Mucosa of descending colon (tissue), 3 donors: ENCODE data around the gene C19orf85. TPM values are rescaled to one million over a fixed set of nuclear protein-coding genes. Genes with fewer than 3 reads are reported as not detected.

ENCODE experiments used
- ATAC-seq: fragments of 200-7000 bp; cut with Tn5 transposase; one replicate; pipeline ENCODE4 v1.9.1; 2020; ENCODE audit warnings: mild to moderate bottlenecking, moderate library complexity
- DNase-seq, 3 donors: peaks; one replicate each; pipeline ENCODE4 v3.0.0-alpha.2; 2020
- H3K36me3 ChIP-seq: fragments of 200-600 bp; one replicate; pipeline ENCODE4 v1.8.0; 2021; ENCODE audit warnings: low read depth, mild to moderate bottlenecking
- H3K4me1 ChIP-seq: fragments of 200-600 bp; one replicate; pipeline ENCODE4 v1.8.0; 2021; ENCODE audit warnings: low read depth, mild to moderate bottlenecking
- H3K4me3 ChIP-seq: fragments of 200-600 bp; one replicate; pipeline ENCODE4 v1.8.0; 2021; ENCODE audit warnings: mild to moderate bottlenecking
- H3K9me3 ChIP-seq: fragments of 200-600 bp; one replicate; pipeline ENCODE4 v1.8.0; 2021; ENCODE audit warnings: mild to moderate bottlenecking
- CTCF ChIP-seq: fragments of 200-600 bp; IDR thresholded peaks from one replicate; pipeline ENCODE4 v1.8.0; 2022; ENCODE audit warnings: antibody characterized with exemption, mild to moderate bottlenecking
- intact Hi-C, 2 donors: fragments of 100-400 bp; cut with DNase I in 1 of 2; cut with micrococcal nuclease in 1 of 2; formaldehyde crosslinking; loops; one replicate each; pipeline versions ENCODE4 v1.11.0 to v1.11.1; 2022; cut with DNase I, micrococcal nuclease
- total RNA-seq, 3 donors: library from RNA; stranded (reverse); fragmentation: NEBNext Ultra II Directional in 2 of 3; extraction: Animal tissue kit (Norgen Biotek cat#: 25700) in 2 of 3; gene quantifications; one replicate each; pipeline versions ENCODE4 v1.2.1 to v1.2.4, GENCODE V29; 2021 to 2023
- donor health status: DM: no; HTN: no; CAD: no; lungs with moderate emphysema.
- donor health status: DM: no; HTN: no; CAD: no.
- donor health status: DM: no; HTN: yes; CAD: no.

C19orf85 gene
- total RNA-seq, 3 donors from 2014 or later = not detected

- TF ChIP-seq CTCF = no peak
- Histone ChIP-seq H3K36me3 (no peaks in the 10 kb centered on the region), H3K9me3 (no peaks in the 10 kb centered on the region), H3K4me1 (peaks cover 14% of the 10 kb centered on the region), H3K4me3 (no peak within 1 kb of the TSS)
- peak in 1 of 3 donors; percentile 37 for DNase-seq
- intact Hi-C loops = no loop called here
- no peak for ATAC-seq
Measured at GRCh38 chr19:55487924-55488687, 23.6 kb upstream of the C19orf85 start, which contains the start of gene SSC5D. Gene SSC5D, plus strand, starts transcription at chr19:55488436. Its CDS starts 154 bp downstream, at chr19:55488590.

GRCh38 chr19:55486971-55487923 is 22.7 kb upstream of the C19orf85 start:
- DNase-seq (peak in 2 of 3 donors; percentile 50 to 68), ATAC-seq (peak; percentile 35)
- Histone ChIP-seq H3K36me3 (no peaks in the 10 kb centered on the region), H3K4me3 (no peak overlapping the region), H3K9me3 (no peaks in the 10 kb centered on the region), H3K4me1 (peaks cover 14% of the 10 kb centered on the region)
- no peak for TF ChIP-seq CTCF
- intact Hi-C loops = no loop called here

- Histone ChIP-seq H3K4me3 (no peak overlapping the region), H3K4me1 (peaks cover 14% of the 10 kb centered on the region), H3K36me3 (no peaks in the 10 kb centered on the region), H3K9me3 (no peaks in the 10 kb centered on the region)
- DNase-seq = no peak
- ATAC-seq = no peak
- intact Hi-C loops = no loop called here
- TF ChIP-seq CTCF = no peak
Measured at GRCh38 chr19:55486043-55486970, 21.8 kb upstream of the C19orf85 start.

GRCh38 chr19:55485439-55486011 is 21.0 kb upstream of the C19orf85 start:
- peaks cover 14% of the 10 kb centered on the region for H3K4me1 ChIP-seq
- intact Hi-C loops = no loop called here
- DNase-seq = peak in 2 of 3 donors; percentile 28 to 55
- ATAC-seq = no peak
- H3K4me3 ChIP-seq = no peak overlapping the region
- no peaks in the 10 kb centered on the region for H3K9me3 ChIP-seq
- no peak for TF ChIP-seq CTCF
- no peaks in the 10 kb centered on the region for H3K36me3 ChIP-seq
